22Rv1 (cell line): ENCODE measurements around the gene BSX.

Experiments used
- CTCF ChIP-seq: fragments of 450-650 bp; IDR thresholded peaks from 2 replicates; pipeline ENCODE4 v1.5.1; 2017; ENCODE audit warnings: mild to moderate bottlenecking
- ZFX ChIP-seq: fragments of 450-650 bp; IDR thresholded peaks from 2 replicates; pipeline ENCODE4 v1.6.1; 2017; ENCODE audit warnings: antibody characterized with exemption, borderline replicate concordance

- no peak for TF ChIP-seq CTCF
- no peak for TF ChIP-seq ZFX
Observed at GRCh38 chr11:123011510-123011909, 29.9 kb upstream of the BSX start.
